GM18508 (cell line): ENCODE results near the gene S1PR3.

Source experiments
- ATAC-seq: cut with Tn5 transposase; IDR thresholded peaks from one replicate; pipeline ENCODE4 v1.9.1; 2021; ENCODE audit warnings: moderate number of reproducible peaks; ENCODE audit not compliant: insufficient read depth, unreplicated experiment

S1PR3 gene

GRCh38 chr9:88988796-88989641, 2.2 kb upstream of the S1PR3 start:
- no peak for ATAC-seq

- ATAC-seq = no peak
These were observed 1.1 kb upstream of the S1PR3 start for GRCh38 chr9:88990041-88990728.

- ATAC-seq = no peak
These were observed 571 bp upstream of the S1PR3 start for GRCh38 chr9:88990729-88991065.

- no peak for ATAC-seq
These were observed 1.3 kb downstream of the S1PR3 start for GRCh38 chr9:88992556-88992955.

GRCh38 chr9:88993327-88993726, 2.1 kb downstream of the S1PR3 start:
- ATAC-seq = no peak

GRCh38 chr9:88993871-88994460, 2.7 kb downstream of the S1PR3 start:
- ATAC-seq = no peak

GRCh38 chr9:88994469-88995199, 3.4 kb downstream of the S1PR3 start:
- ATAC-seq = no peak

- no peak for ATAC-seq
These were observed 3.9 kb downstream of the S1PR3 start for GRCh38 chr9:88995200-88995577.

- ATAC-seq = no peak
These were observed 4.4 kb downstream of the S1PR3 start for GRCh38 chr9:88995627-88996026.

- no peak for ATAC-seq
These were observed 5.0 kb downstream of the S1PR3 start for GRCh38 chr9:88996046-88996920.

- ATAC-seq = no peak
These were observed 5.6 kb downstream of the S1PR3 start for GRCh38 chr9:88996921-88997235.

GRCh38 chr9:88997646-88998045, 6.4 kb downstream of the S1PR3 start:
- ATAC-seq = no peak

GRCh38 chr9:88998503-88998902, 7.2 kb downstream of the S1PR3 start:
- ATAC-seq = no peak

- ATAC-seq = no peak
These were observed 7.6 kb downstream of the S1PR3 start for GRCh38 chr9:88998911-88999310.

GRCh38 chr9:89000371-89000781, 9.1 kb downstream of the S1PR3 start:
- ATAC-seq = no peak

GRCh38 chr9:89000973-89001916, 10.0 kb downstream of the S1PR3 start:
- ATAC-seq = no peak

GRCh38 chr9:89001917-89002540, 10.8 kb downstream of the S1PR3 start:
- ATAC-seq = no peak

- no peak for ATAC-seq
These were observed 11.7 kb downstream of the S1PR3 start for GRCh38 chr9:89002987-89003386.

GRCh38 chr9:89005323-89005722, 14.1 kb downstream of the S1PR3 start:
- no peak for ATAC-seq
